DMS79 treated with DMSO at 0.1 percent for 48 hours (cell line): ENCODE data around the gene FBXO45.
A peak's percentile ranks its signal among the peaks of the same experiment; 100 is the strongest.
"Not testable (repeated sequence)": the region's sequence is repeated elsewhere in the genome, so short reads cannot be mapped to it uniquely, and the experiment has no call there.

Source experiments
- DNase-seq: peaks from one replicate; lab custom pipeline; 2025; lab: John Stamatoyannopoulos, UW

The FBXO45 gene, protein sequence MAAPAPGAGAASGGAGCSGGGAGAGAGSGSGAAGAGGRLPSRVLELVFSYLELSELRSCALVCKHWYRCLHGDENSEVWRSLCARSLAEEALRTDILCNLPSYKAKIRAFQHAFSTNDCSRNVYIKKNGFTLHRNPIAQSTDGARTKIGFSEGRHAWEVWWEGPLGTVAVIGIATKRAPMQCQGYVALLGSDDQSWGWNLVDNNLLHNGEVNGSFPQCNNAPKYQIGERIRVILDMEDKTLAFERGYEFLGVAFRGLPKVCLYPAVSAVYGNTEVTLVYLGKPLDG

DNA sequence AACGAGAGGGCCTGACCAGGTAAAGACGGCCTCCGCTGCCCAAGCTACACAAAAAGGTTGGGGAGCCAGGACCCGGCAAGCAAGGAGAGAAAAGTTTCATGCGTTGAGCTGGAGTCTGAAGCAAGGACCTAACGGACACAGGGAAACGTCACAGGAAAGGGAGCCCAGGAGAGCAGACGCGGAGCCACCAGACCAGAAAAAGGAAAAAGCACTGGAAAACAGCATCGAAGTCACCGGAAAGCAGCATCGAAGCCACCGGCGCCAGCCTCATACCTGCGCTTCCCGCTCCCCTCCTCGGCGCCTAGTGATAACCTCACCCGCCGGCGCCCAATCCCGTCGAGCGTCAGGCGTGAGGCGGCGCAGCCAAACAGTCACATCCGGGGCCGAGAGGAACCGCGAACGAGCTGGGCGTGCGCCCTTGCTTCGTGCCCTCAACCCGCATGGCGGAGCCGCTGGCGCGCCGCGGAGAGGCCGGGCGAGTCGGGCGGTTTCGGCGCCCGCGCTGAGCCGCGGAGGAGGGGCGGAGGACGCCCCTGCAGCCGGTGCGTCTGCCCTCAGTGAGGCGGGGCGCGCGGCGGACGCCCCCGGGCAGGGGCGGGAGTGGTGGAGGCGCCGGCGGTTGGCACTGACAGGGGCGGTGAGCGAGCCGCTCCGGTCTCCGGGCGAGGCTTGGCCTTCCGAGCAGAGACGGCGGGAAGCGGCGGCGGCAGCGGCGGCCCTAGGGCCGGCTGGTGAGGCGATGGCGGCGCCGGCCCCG is at the start of gene FBXO45, which contains the start of gene WDR53:
Gene FBXO45 (plus strand): TSS at position 415 of the 757 bp plus-strand sequence. CDS start 325 bp downstream, at position 740.
Gene WDR53 (minus strand): TSS at position 309 of the 757 bp plus-strand sequence. CDS start 7,079 bp downstream, outside the sequence.
- DNase-seq: peak; percentile 97

GRCh38 chr3:196518966-196519717 is 49.3 kb upstream of the FBXO45 start:
- no peak for DNase-seq

DNA sequence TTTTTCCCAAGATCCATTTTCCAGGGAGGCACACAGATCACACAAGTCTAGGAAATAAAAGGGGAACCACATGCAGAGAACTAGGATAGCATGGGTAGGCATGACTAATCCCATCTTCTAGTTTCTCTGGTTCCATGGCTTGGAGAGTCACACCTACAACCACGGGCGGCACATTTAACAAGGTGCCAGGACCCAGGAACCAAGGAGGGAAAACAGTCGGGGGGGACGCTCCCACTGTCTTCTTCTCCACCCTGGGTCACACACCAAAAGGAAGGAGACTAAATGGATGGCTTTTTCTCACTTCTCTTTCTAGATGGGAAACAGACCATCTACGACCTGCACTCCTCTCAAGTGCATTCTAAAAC is 48.8 kb upstream of the FBXO45 start:
- no peak for DNase-seq

DNA sequence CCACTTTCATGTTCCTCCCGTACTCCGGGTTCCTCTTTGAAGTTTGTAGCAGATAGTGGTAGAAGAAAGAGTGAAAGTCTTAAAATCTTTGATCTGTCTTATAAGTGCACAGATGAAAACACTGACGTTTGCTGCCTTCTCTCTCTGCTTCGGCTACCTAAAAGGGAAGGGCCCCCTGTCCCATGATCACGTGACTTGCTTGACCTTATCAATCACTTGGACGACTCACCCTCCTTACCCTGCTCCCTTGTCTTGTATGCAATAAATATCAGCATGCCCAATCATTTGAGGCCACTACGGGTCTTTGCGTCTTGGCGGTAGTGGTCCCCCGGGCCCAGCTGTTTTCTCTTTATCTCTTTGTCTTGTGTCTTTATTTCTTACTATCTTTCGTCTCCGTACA is 47.2 kb upstream of the FBXO45 start:
- not testable (repeated sequence) for DNase-seq

GRCh38 chr3:196523841-196524240 is 44.6 kb upstream of the FBXO45 start:
- DNase-seq: no peak

- no peak for DNase-seq
Measured at GRCh38 chr3:196524527-196524926, 43.9 kb upstream of the FBXO45 start.

DNA sequence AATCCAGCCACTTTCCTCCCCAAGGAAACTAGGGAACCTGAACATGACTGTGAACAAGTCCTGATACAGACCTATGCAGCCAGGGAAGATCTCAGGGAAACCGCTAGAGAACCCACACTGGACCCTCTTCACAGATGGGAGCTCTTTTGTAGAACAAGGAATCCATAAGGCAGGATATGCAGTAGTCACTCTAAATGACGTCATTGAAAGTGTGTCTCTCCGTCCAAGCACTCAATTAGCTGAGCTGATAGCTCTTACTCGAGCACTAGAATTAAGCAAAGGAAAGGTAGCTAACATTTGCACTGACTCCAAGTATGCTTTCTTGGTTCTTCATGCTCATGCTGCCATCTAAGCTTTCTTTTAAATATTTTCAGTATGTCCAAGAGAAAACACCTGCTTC is 43.3 kb upstream of the FBXO45 start:
- no peak for DNase-seq

GRCh38 chr3:196528639-196529233 is 39.7 kb upstream of the FBXO45 start:
- DNase-seq: peak; percentile 35

DNA sequence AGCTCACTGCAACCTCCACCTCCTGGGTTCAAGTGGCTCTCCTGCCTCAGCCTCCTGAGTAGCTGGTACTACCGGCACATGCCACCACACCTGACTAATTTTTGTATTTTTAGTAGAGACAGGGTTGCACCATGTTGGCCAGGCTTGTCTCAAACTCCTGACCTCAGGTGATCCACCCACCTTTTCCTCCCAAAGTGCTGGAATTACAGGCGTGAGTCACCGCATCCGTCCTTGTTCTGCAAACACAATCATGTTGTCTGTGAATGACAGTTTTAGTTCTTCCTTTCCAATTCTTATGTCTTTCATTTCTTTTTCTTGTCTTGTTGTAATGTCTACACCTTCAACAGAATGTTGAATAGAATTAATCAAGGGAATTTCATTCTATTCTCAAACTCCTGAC is 37.0 kb upstream of the FBXO45 start:
- DNase-seq: no peak

DNA sequence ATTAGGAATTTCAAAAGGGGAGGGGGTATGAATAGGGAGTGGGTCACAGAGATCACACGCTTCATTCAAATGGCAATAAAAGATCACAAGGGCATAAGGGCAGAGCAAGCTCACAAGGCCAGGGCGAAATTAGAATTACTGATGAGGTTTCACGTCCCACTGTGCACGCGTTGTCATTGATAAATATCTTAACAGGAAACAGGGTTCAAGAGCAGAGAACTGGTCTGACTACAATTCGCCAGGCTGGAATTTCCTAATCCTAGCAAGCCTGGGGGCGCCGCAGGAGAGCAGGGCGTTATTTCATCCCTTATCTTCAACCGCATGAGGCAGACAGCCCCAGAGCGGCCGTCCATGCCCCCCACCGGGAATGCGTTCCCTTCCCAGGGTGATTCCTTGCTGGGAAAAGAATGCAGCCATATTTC is 35.2 kb upstream of the FBXO45 start:
- DNase-seq: no peak

- no peak for DNase-seq
Measured at GRCh38 chr3:196537319-196537984, 31.0 kb upstream of the FBXO45 start.

DNA sequence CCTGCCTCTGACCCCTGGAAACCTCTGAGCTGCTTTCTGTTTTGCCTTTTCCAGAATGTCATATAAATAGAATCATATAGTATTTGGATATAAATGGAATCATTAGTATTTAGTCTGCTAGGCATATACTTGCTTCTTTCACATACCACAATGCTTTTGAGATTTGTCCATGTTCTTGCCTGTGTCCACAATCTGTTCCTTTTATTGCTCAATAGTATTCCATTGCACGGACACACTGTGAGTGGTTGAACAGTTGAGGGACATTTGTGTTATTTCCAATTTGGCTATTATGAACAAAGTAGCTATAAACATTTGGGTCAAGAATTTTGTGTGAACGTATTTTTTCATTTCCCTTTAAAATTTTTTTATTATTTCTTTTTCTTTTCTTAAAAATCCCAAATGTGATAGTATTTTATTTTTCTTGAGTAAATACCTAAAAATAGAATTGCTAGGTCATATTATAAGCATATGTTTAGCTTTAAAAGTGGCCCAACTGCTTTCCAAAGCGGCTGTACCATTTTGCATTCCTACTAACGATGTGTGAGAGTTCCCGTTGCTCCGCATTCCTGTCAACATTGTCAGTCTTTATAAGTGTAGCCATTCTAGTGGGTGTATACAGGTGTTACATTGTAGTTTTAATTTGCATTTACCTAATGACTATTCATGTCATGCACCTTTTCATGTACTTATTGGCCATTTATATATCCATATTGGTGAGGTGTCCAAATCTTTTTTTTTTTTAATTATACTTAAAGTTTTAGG is 26.6 kb upstream of the FBXO45 start:
- no peak for DNase-seq

DNA sequence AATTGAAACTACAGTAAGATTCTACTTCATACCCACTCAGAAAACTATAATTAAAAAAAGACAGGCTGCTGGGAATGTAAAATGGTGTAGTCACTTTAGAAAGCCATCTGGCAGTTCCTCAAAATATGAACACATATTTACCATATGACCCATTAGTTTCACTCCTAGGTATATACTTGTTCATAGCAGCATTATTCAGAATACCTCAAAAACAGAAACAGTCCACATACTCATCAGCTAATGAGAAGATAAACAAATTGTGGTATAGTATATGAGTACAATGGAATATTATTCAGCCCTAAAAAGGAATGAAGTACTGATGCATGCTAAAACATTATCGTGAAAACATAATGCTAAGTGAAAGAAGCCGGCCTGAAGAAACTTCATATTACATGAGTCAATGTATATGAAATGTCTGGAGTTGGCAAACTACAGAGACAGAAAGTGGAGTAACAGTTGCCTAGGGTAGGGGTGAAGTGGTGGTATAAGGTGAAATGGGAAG is 23.9 kb upstream of the FBXO45 start:
- DNase-seq: no peak

- DNase-seq: no peak
Measured at GRCh38 chr3:196546537-196546936, 21.9 kb upstream of the FBXO45 start.

DNA sequence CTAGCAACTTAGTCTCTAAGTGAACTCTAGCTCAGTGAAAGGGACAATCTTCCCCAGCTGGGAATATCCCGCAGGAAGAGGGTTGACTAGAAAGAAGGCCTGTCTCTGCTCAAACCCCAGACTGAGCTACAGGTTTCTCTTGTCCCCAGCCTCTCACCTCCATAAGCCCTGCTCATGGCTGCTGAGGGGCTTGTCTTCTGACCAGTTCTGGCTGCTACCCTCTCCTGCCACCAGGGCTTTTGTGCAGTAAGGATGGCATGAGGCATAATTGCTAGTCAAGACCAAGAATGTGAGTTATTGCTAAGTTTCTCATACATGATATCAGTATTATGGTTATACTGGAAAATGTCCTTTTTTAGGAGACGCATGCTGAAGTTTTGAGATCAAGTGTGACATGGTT is 21.4 kb upstream of the FBXO45 start:
- no peak for DNase-seq

DNA sequence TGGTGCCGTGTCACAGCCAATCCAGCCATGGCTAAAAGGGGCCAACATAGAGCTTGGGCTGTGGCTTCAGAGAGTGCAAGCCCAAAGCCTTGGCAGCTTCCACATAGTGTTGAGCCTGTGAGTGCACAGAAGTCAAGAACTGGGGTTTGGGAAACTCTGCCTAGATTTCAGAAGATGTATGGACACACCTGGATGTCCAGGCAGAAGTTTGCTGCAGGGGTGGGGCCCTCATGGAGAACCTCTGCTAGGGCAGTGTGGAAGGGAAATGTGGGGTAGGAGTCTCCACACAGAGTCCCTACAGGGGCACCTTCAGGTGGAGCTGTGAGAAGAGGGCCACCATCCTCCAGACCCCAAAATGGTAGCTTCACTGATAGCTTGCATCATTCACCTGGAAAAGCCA is 19.1 kb upstream of the FBXO45 start:
- DNase-seq: not testable (repeated sequence)

DNA sequence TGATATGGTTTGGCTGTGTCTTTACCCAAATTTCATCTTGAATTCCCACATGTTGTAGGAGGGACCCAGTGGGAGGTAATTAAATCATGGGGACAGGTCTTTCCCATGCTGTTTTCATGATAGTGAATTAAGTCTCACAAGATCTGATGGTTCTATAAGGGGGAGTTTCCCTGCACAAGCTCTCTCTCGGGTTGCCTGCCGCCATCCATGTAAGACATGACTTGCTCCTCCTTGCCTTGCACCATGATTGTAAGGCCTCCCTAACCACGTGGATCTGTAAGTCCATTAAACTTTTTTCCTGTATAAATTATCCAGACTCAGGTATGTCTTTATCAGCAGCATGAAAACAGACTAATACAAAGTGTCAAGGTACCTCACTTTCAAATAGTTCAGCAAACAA is 18.3 kb upstream of the FBXO45 start:
- not testable (repeated sequence) for DNase-seq

GRCh38 chr3:196552253-196552652 is 16.2 kb upstream of the FBXO45 start:
- no peak for DNase-seq

- no peak for DNase-seq
Measured at GRCh38 chr3:196553551-196553950, 14.9 kb upstream of the FBXO45 start.

DNA sequence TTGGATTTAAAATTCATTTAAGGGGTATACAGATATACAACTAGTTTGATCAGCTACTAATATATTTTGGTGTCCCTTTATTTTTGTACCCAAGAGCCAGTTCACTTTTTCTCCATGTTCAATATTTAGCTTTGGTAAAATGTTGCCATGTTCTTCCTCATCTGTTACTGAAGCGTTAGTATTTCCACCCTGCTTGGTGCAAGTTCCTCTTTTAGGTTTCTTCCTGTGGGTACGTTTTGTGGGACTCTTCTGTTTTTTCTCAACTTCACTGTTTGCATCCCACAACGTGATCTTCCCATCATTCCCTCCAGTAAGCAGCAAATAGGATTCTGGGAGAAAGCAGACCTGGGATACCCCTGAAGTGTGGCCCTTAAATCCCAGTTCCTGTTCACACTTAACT is 14.3 kb upstream of the FBXO45 start:
- no peak for DNase-seq

DNA sequence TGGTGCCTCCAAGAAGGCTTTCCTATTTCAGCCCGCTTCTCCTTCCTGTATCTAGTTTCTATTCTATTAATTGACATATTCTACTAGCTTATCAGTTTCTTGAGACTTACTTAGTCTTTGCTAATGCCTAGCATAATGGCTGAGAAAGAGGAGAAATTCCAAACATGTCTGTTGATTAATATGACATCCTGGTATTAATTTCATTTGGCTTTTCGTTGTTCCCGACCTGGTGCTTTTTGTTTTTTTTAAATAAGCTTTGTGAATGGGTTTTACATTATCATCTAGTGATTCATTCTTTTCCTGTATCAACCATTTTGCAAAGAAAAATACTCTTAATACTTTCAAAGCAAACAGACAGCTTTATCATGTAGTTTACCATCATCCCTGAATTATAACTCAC is 13.2 kb upstream of the FBXO45 start:
- DNase-seq: no peak
